ENCODE results near the gene MAPT.

GRCh38 chr17:46026166-46027047 is 132.1 kb downstream of the MAPT start:
- TF ChIP-seq CTCF (IDR thresholded peaks at IDR 0.05 in 2 of 3, conservative IDR thresholded peaks at IDR 0.05 in 1 of 3; ENCODE audit: borderline replicate concordance in 1 of 3, insufficient read depth in 1 of 3, low read depth in 2 of 3, low read length in 2 of 3) (no peak), SIN3A (IDR thresholded peaks at IDR 0.05; ENCODE audit: low read depth) (no peak), SP1 (IDR thresholded peaks at IDR 0.05; ENCODE audit: low read depth) (no peak), RAD21 (IDR thresholded peaks at IDR 0.05; ENCODE audit: low read depth) (no peak), POLR2AphosphoS5 (IDR thresholded peaks at IDR 0.05; ENCODE audit: low read depth, low read length) (no peak), SRF (IDR thresholded peaks at IDR 0.05; ENCODE audit: low read depth) (no peak), CEBPB (IDR thresholded peaks at IDR 0.05; ENCODE audit: low read depth) (no peak)

Measured in HCT116 (cell line).